Activated CD8-positive, alpha-beta memory T cell treated with anti-CD3 and anti-CD28 coated beads, Interleukin-2, amount 50 U/mL, for 1 hour (primary cell): ENCODE results near the gene RO60.
"Not testable (repeated sequence)": the region's sequence is repeated elsewhere in the genome, so short reads cannot be mapped to it uniquely, and the experiment has no call there.

ENCODE experiments used
- DNase-seq: peaks from one replicate; pipeline ENCODE4 v3.0.0-alpha.2; 2020; ENCODE audit errors: extremely low read depth

The RO60 gene

GRCh38 chr1:193059282-193060114 lies at the start of gene RO60, which contains the start of gene UCHL5:
RO60 (plus strand) TSS chr1:193059612; CDS start chr1:193069055, 9,443 bp downstream.
UCHL5 (minus strand) TSS chr1:193059360; CDS start chr1:193059260, 100 bp downstream.
- peak; percentile 86 for DNase-seq

- no peak for DNase-seq
These were observed 48.0 kb upstream of the RO60 start for GRCh38 chr1:193011406-193011805.

- no peak for DNase-seq
These were observed 46.4 kb upstream of the RO60 start for GRCh38 chr1:193013005-193013404.

GRCh38 chr1:193013707-193014106 lies 45.7 kb upstream of the RO60 start:
- DNase-seq: no peak

DNA sequence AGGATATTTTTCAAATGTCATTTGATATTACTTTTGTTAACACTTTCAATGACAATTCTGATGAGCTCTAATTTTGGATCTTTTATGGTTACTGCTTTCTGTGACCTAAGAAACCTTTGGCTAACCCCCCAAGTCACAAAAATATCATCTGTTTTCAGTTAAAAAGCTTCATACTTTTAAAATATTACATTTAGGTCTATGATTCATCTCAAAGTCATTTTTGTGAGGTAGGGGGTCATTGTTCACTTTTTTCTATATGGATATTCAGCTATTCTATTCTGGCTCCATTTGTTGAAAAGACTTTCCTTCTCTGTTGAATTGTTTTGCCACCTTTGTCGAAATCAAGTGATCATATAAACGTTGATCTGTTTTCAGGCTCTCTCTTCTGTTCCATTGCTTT lies 45.0 kb upstream of the RO60 start:
- DNase-seq: no peak

DNA sequence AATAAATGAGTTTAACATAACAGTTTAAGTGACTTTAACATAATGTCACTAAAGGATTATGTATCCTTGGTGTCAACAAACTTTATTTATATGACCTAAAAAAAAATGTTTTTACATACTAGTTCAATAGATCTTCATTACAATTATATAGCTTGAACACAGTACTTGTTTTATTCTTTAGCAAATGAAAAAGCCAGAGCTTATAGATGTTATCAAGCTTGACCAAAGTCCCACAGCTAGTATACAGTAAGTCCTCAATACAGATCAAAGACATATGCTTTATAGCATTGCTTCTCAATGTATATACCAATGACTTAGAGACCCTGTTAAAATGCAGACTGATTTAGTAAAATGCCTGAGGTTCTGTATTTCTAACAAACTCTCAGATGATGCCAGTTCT lies 42.6 kb upstream of the RO60 start:
- DNase-seq: no peak

DNA sequence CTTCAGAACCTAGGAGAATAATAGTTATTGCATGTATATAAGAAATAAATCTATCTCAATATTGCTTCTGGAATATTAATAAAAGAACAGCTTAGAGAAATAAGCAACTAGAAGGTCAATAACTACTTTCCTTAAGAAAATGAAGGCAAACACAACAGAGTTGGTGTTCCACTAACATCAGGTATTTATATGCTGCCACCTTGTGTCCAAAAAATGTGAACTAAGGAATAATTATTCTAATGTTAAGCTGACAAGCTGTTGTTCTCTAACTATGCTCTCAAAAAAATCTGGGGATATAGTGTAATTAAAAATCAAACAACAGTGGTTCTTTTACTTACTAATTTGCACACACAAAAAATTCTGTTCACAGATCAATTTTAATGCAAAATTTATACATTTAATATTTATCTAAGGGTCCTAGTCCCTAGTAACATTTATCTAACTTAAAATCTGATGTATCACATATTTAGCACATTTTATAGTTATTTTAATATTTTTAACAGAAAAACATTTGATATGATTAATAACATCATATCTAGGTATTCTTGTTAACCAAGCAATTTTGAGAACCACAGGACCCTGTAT lies 39.9 kb upstream of the RO60 start:
- DNase-seq: no peak

GRCh38 chr1:193025218-193025617 lies 34.2 kb upstream of the RO60 start:
- no peak for DNase-seq

DNA sequence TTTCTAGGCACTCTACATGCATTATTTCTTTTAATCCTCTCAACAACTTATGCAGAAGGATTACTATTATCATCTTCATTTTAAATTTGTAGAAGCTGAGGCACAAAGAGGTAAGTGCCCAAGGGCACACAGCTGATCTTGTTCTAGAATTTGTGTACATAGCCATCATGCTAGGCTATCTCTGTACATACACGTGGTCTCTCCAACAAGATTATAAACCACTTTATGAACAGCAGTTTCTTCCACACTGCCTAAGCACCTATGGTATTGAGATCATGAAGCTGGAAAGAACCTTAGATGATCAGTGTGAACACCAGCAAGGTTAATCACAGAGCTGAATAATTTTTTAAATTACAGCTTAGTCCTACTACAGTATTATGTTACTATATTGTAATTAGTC lies 29.1 kb upstream of the RO60 start:
- DNase-seq: no peak

- no peak for DNase-seq
These were observed 28.0 kb upstream of the RO60 start for GRCh38 chr1:193031431-193031830.

GRCh38 chr1:193032643-193033427 lies 26.6 kb upstream of the RO60 start:
- DNase-seq: not testable (repeated sequence)

DNA sequence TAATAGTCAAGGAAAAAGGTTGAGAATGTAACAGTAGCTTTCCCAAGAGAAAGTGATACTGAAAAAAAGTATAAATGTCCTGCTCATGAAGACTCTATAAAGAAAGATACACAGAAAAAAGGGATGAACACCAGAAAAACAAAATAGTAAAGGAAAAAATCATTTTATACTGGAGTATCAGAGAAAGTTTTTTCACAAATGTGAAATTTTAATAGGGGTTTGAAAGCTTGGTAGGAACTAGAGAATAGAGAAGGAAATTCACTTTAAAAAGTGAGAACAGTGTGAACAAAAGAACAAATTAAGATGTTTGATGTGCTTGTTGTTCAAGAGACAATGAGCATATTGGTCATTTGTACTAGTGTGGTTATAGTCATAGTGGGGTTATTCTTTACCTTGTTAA lies 25.8 kb upstream of the RO60 start:
- no peak for DNase-seq

- no peak for DNase-seq
These were observed 22.9 kb upstream of the RO60 start for GRCh38 chr1:193036337-193037047.

DNA sequence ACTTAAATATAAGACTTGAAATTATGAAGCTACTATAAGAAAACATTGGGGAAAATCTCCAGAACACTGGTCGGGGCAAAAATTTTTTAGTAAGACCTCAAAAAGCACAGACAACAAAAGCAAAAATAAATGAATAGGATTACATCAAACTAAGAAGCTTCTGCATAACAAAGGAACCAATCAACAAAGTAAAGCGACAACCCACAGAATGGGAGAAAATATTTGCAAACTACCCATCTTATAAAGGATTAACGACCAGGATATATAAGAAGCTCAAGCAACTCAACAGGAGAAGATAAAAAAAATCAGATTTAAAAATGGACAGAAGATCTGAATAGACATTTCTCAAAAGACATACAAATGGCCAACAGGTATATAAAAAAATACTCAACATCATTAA lies 19.4 kb upstream of the RO60 start:
- no peak for DNase-seq

DNA sequence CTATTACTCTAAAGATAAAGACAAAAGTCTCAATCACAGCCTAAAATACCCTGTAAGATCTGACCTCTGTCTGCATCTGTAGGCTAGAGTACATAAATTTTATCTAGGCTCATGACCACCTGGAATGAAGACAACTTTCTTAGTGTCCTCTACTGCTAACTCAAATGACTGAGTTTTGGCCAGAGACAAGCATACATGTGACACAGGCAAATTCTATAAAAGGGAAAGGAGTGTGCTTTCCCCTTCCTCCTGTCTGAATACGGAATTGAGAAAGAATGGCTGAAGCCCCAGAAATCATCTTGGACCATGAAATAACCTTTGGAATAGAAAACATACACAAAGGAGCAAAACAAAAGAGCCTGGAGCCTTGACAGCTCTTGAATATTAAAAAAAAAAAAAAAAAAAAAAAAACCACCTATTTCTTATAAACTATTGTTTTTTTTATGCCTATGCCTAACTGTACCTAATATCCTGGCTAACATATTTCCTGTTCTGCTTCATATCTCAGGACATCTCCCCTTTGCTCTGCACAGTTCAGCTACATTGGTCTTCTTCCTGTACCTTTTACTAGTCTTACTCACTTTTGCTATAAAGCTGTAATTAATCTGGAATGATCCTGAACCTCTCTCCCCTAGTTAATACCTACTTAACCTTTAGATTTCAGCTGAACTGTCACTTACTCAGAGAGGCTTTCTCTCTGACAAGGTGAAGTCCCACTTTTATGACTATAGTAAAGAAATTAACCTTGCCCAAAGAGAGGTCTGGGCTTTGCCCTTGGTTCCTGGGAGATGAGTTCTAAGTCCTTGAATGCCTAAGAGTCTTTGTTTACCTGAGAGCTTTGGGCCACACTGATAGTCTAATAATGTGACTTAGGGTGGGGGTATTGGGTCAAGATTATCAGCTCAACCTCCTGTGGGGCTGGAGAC lies 16.4 kb upstream of the RO60 start:
- DNase-seq: no peak

DNA sequence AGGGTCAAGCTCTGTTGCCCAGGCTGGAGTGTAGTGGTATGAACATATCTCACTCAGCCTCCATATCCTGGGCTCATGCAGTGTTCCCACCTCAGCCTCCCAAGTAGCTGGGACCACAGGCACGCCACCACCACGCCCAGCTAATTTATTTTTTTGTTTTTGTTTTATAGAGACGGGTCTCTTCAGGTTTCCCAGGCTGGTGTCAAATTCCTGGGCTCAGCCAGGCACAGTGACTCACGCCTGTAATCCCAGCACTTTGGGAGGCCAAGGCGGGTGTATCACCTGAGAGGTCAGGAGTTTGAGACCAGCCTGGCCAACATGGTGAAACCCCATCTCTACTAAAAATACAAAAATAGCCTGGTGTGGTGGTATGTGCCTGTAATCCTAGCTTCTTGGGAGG lies 10.5 kb upstream of the RO60 start:
- DNase-seq: not testable (repeated sequence)

DNA sequence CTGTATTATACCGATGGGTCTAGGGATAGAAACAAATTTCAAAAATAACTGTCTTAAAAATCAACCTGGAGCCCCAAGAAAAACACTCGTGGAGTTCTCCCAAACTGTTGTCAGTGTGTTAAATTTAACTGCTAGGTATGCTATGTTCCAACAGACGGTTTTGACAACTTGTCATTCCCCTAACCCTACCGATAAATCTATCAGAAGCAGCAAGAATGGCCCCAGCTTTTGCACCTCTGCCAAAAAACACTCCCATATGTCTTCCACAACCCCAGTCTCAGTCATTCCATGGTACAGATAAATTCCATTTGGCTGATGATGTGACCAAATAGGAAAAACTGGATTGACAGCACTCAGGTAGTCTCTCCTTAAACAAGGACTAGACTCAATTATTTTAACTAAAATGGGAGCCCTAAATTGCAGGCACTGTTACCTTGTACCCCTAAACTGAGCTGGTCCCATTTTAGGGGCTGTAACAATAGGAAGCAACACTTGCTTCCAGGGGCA lies 5.2 kb upstream of the RO60 start:
- no peak for DNase-seq

DNA sequence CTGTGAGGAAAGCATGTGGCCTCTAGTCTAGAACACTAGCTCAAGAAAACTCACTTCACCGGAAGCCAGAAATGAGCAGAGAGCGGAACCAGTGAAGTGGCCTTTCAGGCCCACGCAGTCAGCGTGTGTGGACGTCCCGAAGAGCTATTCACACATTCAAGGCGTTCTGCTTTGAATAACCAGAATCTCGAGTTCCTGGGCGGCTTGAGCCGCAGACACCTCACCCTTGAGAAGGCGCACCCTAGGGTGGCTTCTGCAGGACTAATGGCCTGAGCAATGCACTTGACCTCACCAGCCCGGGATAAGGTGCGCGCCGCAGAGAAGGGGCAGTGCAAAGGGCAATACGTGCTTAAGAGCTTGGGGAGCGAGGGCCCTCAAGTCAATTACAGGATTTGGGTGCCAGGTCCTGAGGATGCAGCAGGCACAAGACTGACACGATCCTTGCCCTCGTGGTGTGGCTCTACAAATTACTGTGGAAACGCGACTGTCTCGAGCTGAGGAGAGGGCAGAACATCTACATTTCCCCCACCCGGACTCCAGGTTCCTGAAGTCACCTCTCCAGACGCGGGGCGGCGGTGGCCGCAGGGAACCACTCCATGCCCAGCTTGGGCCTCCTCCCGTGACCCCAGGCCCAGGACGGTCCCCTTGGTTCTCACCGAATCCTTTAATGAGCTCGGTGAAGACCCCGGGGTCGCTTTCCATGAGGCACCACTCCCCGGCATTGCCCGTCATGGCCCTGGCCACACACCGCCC lies 707 bp upstream of the RO60 start:
- peak; percentile 12 for DNase-seq

DNA sequence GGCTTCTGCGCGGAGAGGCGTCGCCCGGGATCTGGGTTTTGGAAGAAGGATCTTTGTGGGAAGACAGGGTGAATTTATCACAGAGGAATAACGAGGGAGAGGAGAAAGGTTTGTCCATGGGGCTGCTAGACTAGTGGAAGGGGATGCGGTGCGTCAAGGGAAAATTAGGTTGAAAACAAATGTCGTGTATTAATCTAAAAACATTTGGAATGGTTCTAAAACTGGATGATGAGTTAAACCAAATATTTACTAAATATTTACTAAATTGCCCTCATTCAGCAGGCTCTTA lies 647 bp downstream of the RO60 start:
- DNase-seq: no peak

DNA sequence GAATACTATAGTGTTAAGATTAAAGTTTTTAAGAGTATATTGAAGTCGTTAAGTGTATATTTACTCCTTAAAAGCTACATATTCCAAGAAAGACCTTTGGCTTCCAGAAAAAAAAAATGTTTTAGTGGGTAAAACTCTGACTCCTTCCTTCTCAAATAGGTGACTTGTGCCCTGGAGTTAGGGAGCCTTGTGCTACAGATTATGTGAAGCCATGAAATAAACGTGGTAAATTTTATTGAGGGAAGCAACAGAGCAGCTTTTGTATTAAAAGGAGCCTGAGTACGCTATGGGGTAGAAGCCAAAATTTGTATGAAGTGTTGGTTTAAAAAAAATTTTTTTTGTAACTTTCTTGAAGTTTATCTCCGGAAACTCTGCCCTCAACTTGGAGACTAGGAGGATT lies 994 bp downstream of the RO60 start:
- DNase-seq: no peak
